Left hindlimb (tissue), 1 donor: ENCODE data around the gene LPA.

ENCODE experiments used
- DNase-seq: peaks from one replicate; pipeline ENCODE4 v3.0.0-alpha.2; 2018

Gene LPA

GRCh38 chr6:160509610-160510009, 154.5 kb downstream of the LPA start:
- no peak for DNase-seq

DNA sequence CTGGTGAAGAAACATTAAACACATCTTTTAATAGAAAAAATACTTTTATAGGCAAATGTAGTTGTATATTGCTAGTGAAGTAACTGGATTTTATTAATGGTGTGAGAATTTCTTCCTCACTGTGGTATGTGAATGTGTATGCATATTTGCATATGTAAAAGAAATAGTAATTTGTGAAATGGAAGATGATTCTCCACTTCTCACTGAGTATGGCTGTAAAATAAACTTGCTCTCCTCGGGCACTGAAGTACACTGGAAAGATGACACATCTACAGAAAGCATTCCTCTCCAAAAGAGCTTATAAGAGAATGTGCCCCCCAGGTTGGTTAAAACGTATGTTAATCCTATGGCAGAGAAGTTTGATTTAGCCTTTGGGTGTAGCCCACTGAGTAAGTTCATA, 155.5 kb downstream of the LPA start:
- no peak for DNase-seq

DNA sequence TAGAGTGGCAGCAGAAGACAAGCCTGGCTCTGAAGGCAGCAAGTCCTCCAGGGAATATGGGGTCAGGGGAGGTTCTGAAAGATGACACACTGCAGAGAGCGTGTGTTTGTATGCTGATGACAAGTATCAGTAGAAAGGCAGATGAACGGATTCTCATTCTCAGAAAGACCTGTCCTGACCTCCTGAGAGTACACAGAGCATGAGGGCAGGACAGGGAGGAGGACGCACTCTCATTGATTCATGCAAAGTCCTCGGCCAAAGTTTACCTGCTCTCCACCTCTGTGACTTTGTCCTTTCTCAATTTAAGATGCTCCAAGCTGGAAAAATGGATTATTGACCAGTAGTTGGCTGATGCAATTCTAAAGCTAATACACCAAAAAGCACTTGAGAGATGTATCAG, 156.7 kb downstream of the LPA start:
- DNase-seq, result no peak

- DNase-seq, result no peak
Observed at GRCh38 chr6:160505970-160506369, 158.1 kb downstream of the LPA start.

DNA sequence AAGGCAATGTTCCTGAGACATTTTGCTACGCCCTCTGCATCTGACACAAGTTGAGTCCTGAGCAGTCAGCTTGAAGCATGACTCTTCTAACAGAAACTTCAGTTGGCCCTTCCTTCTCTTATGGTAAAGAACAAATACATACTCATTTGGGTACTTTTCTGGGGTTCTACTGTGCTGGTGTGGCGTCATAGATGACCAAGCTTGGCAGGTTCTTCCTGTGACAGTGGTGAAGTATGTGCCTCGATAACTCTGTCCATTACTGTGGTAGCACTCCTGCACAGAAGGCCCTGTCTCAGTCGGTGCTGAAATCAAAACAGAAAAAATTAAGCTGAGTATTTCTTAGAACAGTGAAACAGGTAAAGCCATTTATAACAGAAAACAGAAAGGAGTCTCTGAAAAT, 163.4 kb downstream of the LPA start:
- no peak for DNase-seq

DNA sequence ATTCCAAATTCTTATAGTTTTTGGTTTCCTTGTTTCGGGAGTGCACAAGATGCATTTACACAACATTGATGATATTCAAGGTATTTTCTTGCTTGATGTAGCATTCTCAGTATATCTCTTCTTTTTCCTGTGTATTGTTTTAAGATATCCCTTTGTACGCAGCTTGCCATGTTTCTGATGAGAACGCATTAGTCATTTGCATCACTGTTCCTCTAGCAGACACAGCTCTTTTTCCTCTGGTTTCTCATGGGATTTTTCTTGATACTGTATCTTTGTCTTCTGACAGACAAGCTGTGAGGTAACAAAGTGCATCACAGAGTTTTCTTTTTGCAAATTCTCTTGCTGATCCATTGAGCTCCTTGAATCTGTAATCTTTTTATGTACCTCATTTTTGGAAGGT, 169.5 kb downstream of the LPA start:
- DNase-seq, result no peak

DNA sequence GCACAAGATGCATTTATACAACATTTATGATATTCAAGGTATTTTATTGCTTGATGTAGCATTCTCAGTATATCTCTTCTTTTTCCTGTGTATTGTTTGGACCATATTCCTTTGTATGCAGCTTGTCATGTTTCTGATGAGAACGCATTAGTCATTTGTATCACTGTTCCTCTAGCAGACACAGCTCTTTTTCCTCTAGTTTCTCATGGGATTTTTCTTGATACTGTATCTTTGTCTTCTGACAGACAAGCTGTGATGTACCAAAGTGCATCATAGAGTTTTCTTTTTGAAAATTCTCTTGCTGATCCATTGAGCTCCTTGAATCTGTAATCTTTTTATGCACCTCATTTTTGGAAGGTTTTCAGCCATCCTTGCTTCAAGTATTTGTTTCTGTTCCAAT, 175.0 kb downstream of the LPA start:
- no peak for DNase-seq

GRCh38 chr6:160487116-160487515, 177.0 kb downstream of the LPA start:
- DNase-seq, result no peak
